Esophagus squamous epithelium (tissue), 5 donors: ENCODE measurements around the gene WSB1. TPM values are rescaled to one million over a fixed set of nuclear protein-coding genes. Genes with fewer than 3 reads are reported as not detected.

Experiments
- DNase-seq: peaks from one replicate; lab custom pipeline; 2025; lab: John Stamatoyannopoulos, UW
- H3K27ac ChIP-seq, 4 donors: fragments of 200-600 bp; sonication (generic); one replicate each; pipeline ENCODE4 v1.5.1; 2016 to 2019; ENCODE audit warnings: mild to moderate bottlenecking in 1 of 4
- H3K27me3 ChIP-seq, 4 donors: fragments of 200-600 bp; sonication (generic); 1 replicate in 3 of 4; 2 replicates in 1 of 4; pipeline versions ENCODE4 v1.5.1 to v1.6.0; 2017 to 2021; ENCODE audit warnings: antibody characterized with exemption in 1 of 4
- H3K36me3 ChIP-seq, 3 donors: fragments of 200-600 bp; sonication (generic); one replicate each; pipeline ENCODE4 v1.5.1; 2016 to 2019
- H3K4me1 ChIP-seq, 3 donors: fragments of 200-600 bp; sonication (generic); one replicate each; pipeline ENCODE4 v1.5.1; 2017 to 2019
- H3K4me3 ChIP-seq, 4 donors: fragments of 200-600 bp; sonication (generic); 1 replicate in 3 of 4; 2 replicates in 1 of 4; pipeline ENCODE4 v1.5.1; 2016 to 2019; ENCODE audit warnings: mild to moderate bottlenecking in 2 of 4, moderate library complexity in 1 of 4
- H3K9me3 ChIP-seq, 3 donors: fragments of 200-600 bp; sonication (generic); one replicate each; pipeline ENCODE4 v1.5.1; 2016 to 2019
- POLR2A ChIP-seq, 4 donors: fragments of 450-650 bp; IDR thresholded peaks; one replicate each; pipeline ENCODE4 v1.6.1; 2017; ENCODE audit warnings: antibody characterized with exemption in 4 of 4, mild to moderate bottlenecking in 4 of 4, moderate library complexity in 3 of 4
- WGBS, 2 donors: methylation state at CpG; one replicate each; pipeline ENCODE4 v1.1.5; 2018; 5-methylcytosine and 5-hydroxymethylcytosine counted together
- intact Hi-C: fragments of 100-400 bp; cut with DNase I; formaldehyde crosslinking; loops from one replicate; pipeline ENCODE4 v1.15.0; 2022
- total RNA-seq, 4 donors: library from RNA; depleted of rRNA; stranded (reverse); fragments of >200 nt; gene quantifications; one replicate each; pipeline ENCODE4 v1.1.0, GENCODE V29; 2016
- TF ChIP-seq, protein P1 (sequence below), 6 experiments: fragments of 450-650 bp in 4 of 6; fragments of 200-600 bp in 2 of 6; sonication (generic) in 2 of 6; IDR thresholded peaks; one replicate each; pipeline ENCODE4 v1.5.1; 2016 to 2019; ENCODE audit warnings: antibody characterized with exemption in 6 of 6, mild to moderate bottlenecking in 4 of 6, moderate library complexity in 4 of 6
- donor health status: DM: yes; HTN: yes; CAD: no.

Gene WSB1
- total RNA-seq, 4 donors from 2014 or later, result 27.9 to 112 (median 62.8) TPM

DNA sequence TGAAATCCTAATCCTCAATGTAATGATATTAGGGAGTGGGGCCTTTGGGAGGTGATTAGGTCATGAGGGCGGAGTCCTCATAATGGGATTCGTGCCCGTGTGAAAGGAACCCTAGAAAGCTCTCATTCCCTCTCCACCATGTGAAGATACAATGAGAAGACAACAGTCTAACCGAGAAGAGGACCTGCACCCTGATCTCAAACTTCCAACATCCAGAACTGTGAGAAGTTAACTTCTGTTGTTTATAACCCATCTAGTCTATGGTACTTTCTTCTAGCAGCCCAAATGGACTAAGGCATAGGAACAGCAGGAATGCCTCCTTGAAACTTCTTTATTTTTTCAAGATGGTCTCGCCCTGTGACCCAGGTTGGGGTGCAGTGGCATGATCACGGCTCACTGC, 24.7 kb downstream of the WSB1 start:
- Histone ChIP-seq H3K27ac (peak overlapping the region in 3 of 4 donors; percentile 40 to 70 (median 57)), H3K36me3 (peaks cover 12 to 53% (median 23%) of the 10 kb centered on the region in 3 donors)
- 82 to 85% methylated on average over 6 of the region's 6 CpGs for WGBS, 2 donors

DNA sequence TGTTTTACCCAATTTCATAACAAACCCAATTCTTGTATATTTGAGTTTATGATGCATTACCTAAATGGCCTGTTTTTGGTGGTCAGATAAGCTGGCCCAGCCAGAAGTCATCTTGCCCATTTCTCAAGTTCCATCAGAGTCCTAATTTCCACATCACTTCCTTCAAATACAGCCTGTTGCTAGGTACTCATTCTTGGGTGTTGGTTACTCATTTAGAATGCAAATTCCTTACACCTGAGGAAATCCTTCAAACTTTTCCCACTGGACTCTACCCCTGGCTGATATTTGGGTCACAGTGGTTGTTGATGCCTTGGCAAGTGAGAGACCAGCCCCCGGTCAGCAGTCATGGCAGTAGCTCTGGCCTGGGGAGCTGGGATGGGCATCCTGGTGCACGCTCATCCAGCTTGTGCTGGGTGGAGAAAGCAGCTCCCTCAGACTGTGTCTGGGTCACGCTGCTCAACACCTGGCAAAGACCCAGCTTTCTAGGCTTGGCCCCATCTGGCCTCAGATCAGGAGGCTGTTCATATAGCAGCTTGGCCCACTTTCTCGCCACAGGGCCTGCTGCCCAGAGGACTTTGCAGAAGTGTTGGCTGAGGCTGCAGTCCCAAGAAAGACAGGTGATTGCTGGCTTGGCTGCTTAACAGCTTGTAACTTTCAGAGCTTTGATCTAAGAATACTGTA, 25.8 kb downstream of the WSB1 start:
- Histone ChIP-seq H3K4me3 (no peak overlapping the region), H3K9me3 (no peaks in the 10 kb centered on the region), H3K27ac (peak overlapping the region in 3 of 4 donors; percentile 57 to 73 (median 70)), H3K4me1 (peaks cover 15 to 64% (median 19%) of the 10 kb centered on the region in 3 donors), H3K36me3 (peaks cover 12 to 43% (median 14%) of the 10 kb centered on the region in 3 donors), H3K27me3 (no peaks in the 10 kb centered on the region)
- TF ChIP-seq POLR2A (IDR thresholded peaks at IDR 0.05), result no peak
- TF ChIP-seq, protein P1, sequence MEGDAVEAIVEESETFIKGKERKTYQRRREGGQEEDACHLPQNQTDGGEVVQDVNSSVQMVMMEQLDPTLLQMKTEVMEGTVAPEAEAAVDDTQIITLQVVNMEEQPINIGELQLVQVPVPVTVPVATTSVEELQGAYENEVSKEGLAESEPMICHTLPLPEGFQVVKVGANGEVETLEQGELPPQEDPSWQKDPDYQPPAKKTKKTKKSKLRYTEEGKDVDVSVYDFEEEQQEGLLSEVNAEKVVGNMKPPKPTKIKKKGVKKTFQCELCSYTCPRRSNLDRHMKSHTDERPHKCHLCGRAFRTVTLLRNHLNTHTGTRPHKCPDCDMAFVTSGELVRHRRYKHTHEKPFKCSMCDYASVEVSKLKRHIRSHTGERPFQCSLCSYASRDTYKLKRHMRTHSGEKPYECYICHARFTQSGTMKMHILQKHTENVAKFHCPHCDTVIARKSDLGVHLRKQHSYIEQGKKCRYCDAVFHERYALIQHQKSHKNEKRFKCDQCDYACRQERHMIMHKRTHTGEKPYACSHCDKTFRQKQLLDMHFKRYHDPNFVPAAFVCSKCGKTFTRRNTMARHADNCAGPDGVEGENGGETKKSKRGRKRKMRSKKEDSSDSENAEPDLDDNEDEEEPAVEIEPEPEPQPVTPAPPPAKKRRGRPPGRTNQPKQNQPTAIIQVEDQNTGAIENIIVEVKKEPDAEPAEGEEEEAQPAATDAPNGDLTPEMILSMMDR (IDR thresholded peaks at IDR 0.05), result no peak
- 6% methylated on average over 3 of the region's 4 CpGs; no CpG with 5 or more reads in 1 of the 2 donors for WGBS, 2 donors
- intact Hi-C loops, result no loop called here
- no peak for DNase-seq

More for the DNA sequence above, 24.7 kb downstream of the WSB1 start:
- no peak for TF ChIP-seq POLR2A (IDR thresholded peaks at IDR 0.05)
- TF ChIP-seq, protein P1 (IDR thresholded peaks at IDR 0.05), result no peak
- no peak for DNase-seq
- no peaks in the 10 kb centered on the region for H3K27me3 ChIP-seq
- H3K9me3 ChIP-seq, result no peaks in the 10 kb centered on the region
- intact Hi-C loops, result no loop called here
- no peak overlapping the region for H3K4me3 ChIP-seq
- peaks cover 12 to 57% (median 14%) of the 10 kb centered on the region in 3 donors for H3K4me1 ChIP-seq

DNA sequence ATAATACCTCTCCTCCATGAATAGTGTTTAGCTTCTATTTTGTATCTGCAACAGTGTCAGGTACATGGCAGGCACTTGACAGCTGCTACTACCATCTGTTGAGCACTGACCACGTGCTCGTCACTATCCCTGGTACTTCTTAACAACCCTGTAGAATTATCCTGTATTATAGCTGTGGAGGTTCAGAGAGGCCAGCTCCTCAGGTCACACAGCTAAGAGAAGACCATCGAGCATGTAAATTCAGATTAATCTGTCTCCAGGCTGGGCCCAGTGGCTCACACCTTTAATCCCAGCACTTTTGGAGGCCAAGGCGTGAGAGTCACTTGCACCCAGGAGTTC, 26.3 kb downstream of the WSB1 start:
- Histone ChIP-seq H3K36me3 (peaks cover 9 to 38% (median 12%) of the 10 kb centered on the region in 3 donors), H3K27ac (peak overlapping the region in 3 of 4 donors; percentile 57 to 73 (median 70)), H3K4me1 (peaks cover 16 to 64% (median 19%) of the 10 kb centered on the region in 3 donors), H3K9me3 (no peaks in the 10 kb centered on the region), H3K4me3 (no peak overlapping the region), H3K27me3 (no peaks in the 10 kb centered on the region)
- DNase-seq, result no peak
- intact Hi-C loops, result no loop called here
- TF ChIP-seq, protein P1 (IDR thresholded peaks at IDR 0.05), result no peak
- no peak for TF ChIP-seq POLR2A (IDR thresholded peaks at IDR 0.05)
- 24 to 68% methylated on average over 3 to 4 of the region's 4 CpGs for WGBS, 2 donors

DNA sequence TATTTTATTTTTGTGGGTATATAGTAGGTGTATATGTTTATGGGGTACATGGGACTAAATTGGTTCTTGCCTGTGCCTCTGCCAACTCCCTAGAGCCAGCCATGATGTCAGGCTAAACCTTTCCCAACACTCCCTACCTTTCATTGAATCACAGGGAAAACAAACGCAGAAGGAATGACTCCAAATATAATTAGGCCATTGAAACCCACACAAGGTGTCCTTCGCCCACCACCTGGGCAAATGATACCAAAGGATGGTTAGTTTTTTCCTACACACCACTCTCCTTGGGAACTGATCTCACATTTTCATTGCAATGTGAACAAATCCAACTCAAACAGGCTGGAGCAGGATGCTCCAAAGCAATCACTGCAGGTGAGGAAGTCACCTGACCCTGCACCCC, 27.5 kb downstream of the WSB1 start:
- Histone ChIP-seq H3K9me3 (no peaks in the 10 kb centered on the region), H3K27ac (no peak overlapping the region), H3K36me3 (peaks cover 4 to 26% (median 8%) of the 10 kb centered on the region in 3 donors), H3K4me3 (no peak overlapping the region), H3K4me1 (peaks cover 16 to 66% (median 19%) of the 10 kb centered on the region in 3 donors), H3K27me3 (no peaks in the 10 kb centered on the region)
- 58 to 67% methylated on average over 2 of the region's 2 CpGs for WGBS, 2 donors
- intact Hi-C loops, result no loop called here
- TF ChIP-seq, protein P1 (IDR thresholded peaks at IDR 0.05), result no peak
- TF ChIP-seq POLR2A (IDR thresholded peaks at IDR 0.05), result no peak
- DNase-seq, result no peak

DNA sequence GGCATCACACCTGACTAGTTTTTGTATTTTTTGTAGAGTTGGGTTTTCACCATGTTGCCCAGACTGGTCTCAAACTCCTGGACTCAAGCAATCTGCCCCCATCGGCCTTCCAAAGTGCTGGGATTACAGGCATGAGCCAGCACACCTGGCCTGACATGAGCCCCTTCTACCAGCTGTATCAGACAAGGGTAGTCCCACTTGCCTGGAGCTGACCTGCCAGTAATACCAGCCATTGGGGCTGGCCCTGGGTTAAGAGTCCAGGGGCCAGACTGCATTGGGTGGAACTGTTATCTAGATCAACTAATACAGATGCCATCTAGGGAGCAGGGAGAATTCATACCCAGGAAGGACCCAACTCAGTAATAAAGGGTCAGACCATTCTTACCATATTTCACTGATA, 28.1 kb downstream of the WSB1 start:
- intact Hi-C loops, result no loop called here
- peaks cover 0 to 20% (median 5%) of the 10 kb centered on the region in 3 donors for H3K36me3 ChIP-seq
- H3K4me3 ChIP-seq, result no peak overlapping the region
- no peak for DNase-seq
- H3K27ac ChIP-seq, result peak overlapping the region in 2 of 4 donors; percentile 6 to 51
- H3K4me1 ChIP-seq, result peaks cover 16 to 67% (median 19%) of the 10 kb centered on the region in 3 donors
- no peak for TF ChIP-seq POLR2A (IDR thresholded peaks at IDR 0.05)
- TF ChIP-seq, protein P1 (IDR thresholded peaks at IDR 0.05), result no peak
- no peaks in the 10 kb centered on the region for H3K9me3 ChIP-seq
- no peaks in the 10 kb centered on the region for H3K27me3 ChIP-seq
- no CpG with 5 or more reads among the region's 1 CpG for WGBS, 2 donors
